Measurements from ENCODE around the gene AMH.

The AMH gene

DNA sequence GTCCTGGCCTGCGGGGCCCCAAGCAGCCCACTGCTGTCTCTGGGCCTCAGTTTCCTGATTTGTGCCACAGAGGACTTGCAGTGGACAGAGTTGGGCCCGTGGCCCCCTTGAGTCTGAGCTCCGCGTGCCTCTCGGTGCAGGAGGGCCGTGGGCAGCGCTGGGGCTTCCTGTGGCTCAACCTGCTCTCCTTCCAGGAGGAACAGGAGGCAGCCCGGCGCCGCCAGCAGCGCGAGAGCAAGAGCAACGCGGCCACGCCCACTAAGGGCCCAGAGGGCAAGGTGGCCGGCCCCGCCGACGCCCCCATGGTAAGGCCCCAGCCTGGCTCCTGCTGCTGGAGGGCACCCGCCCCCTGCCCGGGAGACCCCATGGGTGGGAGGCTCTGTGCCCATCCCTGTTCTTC is 38.9 kb upstream of the AMH start:
- Histone ChIP-seq H3K9me3 (ENCODE audit: control insufficient read depth, low read length) (no peaks in the 10 kb centered on the region), H3K4me1 (ENCODE audit: control insufficient read depth, insufficient read depth, low read length, poor library complexity, severe bottlenecking) (peaks cover 4% of the 10 kb centered on the region), H3K27ac (ENCODE audit: insufficient read depth, low read length, poor library complexity, severe bottlenecking) (no peak overlapping the region), H3K36me3 (ENCODE audit: control insufficient read depth, insufficient read depth, low read length) (peaks cover 42% of the 10 kb centered on the region), H3K27me3 (replicated peaks; ENCODE audit: control insufficient read depth, insufficient read depth, low read length, poor library complexity, severe bottlenecking) (no peaks in the 10 kb centered on the region), H3K4me3 (ENCODE audit: insufficient read depth, low read depth, low read length, poor library complexity, severe bottlenecking) (no peak overlapping the region)
- DNase-seq = no peak

DNA sequence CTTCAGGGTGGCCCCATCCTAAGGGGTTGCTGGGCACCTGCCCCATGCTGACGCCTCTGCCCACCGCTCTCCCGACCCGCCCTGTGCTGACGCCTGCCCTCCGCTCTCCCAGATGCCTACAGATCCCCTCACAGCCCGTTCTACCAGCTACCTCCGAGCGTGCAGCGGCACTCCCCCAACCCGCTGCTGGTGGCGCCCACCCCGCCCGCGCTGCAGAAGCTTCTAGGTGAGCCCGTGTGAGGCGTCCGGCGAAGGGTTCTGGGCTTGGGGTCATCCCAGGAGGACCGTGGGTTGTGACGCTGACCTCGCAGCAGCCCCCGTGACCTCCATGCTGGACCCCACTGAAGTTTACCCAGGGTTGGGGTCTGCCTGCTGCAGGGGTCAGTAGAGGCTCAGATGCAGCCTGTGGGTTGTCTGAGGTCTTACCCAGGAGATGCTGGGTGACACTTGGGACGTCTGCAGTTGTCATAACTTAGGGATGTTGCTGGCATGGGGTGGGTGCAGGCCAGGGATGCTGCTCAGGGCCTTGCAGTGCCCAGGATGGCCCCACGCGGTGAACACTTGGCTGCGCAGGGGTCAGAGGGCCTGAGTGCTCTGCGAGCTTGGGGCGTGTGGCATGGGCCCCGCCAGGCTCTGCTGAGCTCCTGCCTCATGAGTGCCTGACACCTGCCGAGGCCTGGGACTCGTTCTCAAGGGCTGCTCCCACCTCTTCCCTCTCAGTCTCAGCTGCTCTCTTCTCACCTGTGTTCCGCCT is 38.0 kb upstream of the AMH start:
- Histone ChIP-seq H3K27me3 (replicated peaks; ENCODE audit: control insufficient read depth, insufficient read depth, low read length, poor library complexity, severe bottlenecking) (no peaks in the 10 kb centered on the region), H3K9me3 (ENCODE audit: control insufficient read depth, low read length) (no peaks in the 10 kb centered on the region), H3K4me3 (ENCODE audit: insufficient read depth, low read depth, low read length, poor library complexity, severe bottlenecking) (no peak overlapping the region), H3K36me3 (ENCODE audit: control insufficient read depth, insufficient read depth, low read length) (peaks cover 42% of the 10 kb centered on the region), H3K27ac (ENCODE audit: insufficient read depth, low read length, poor library complexity, severe bottlenecking) (no peak overlapping the region), H3K4me1 (ENCODE audit: control insufficient read depth, insufficient read depth, low read length, poor library complexity, severe bottlenecking) (peaks cover 7% of the 10 kb centered on the region)
- no peak for DNase-seq

DNA sequence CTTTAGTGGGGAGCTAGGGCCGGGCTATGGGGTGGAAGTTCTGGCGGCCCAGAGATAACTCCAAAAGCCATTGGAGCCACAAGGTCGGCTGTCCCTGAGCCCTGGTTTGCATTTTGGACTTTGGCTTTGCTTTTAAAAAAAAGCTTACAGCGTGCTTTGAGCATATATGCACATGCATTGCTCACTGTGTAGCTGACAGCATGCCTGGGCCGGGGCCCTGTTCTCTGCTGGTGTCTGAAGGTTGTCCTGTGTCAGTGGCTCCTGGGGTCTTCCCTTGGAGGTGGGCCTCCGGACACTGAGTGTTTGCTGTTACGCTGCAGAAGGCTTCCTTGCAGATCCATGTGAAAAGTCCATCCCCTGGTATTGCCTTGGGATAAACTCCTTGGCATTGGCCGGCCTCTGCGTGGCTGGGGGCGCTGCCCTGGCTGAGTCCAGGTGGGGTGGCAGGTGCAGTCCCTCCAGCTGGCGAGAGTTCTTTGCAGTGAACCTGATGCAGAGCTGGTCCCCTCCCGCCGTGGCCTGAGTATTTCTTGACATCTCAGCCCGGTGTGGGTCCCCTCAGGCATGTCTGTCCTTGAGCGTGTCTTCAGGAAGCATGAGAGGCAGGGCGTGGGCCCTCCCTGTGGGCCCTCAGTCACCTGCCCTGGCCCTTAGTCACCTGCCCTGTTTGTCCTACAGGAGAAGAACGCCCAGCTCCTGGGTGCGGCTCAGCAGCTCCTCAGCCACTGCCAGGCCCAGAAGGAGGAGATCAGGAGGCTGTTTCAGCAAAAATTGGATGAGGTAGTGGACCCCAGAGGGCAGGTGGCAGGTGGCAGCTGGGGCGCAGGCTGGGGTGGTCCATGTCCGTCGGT is 36.0 kb upstream of the AMH start:
- H3K27ac ChIP-seq (ENCODE audit: insufficient read depth, low read length, poor library complexity, severe bottlenecking) = no peak overlapping the region
- no peaks in the 10 kb centered on the region for H3K9me3 ChIP-seq (ENCODE audit: control insufficient read depth, low read length)
- H3K27me3 ChIP-seq (replicated peaks; ENCODE audit: control insufficient read depth, insufficient read depth, low read length, poor library complexity, severe bottlenecking) = no peaks in the 10 kb centered on the region
- no peak overlapping the region for H3K4me3 ChIP-seq (ENCODE audit: insufficient read depth, low read depth, low read length, poor library complexity, severe bottlenecking)
- peaks cover 55% of the 10 kb centered on the region for H3K36me3 ChIP-seq (ENCODE audit: control insufficient read depth, insufficient read depth, low read length)
- no peak for DNase-seq
- H3K4me1 ChIP-seq (ENCODE audit: control insufficient read depth, insufficient read depth, low read length, poor library complexity, severe bottlenecking) = peaks cover 7% of the 10 kb centered on the region

DNA sequence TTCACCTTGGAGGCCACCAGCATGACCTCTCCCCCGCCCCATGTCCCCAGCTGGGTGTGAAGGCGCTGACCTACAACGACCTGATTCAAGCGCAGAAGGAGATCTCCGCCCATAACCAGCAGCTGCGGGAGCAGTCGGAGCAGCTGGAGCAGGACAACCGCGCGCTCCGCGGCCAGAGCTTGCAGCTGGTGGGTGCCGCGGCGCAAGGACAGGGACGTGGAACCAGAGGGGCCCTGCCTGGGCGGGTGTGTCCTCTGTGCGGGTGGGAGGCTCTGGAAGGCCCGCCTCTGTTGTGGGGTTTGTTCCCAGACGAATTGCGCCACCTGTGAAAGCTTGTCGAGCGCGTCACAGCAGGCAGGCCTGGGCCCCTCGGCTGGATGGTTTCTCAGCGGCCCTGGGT is 35.3 kb upstream of the AMH start:
- H3K4me1 ChIP-seq (ENCODE audit: control insufficient read depth, insufficient read depth, low read length, poor library complexity, severe bottlenecking) = peaks cover 7% of the 10 kb centered on the region
- no peak for DNase-seq
- H3K27me3 ChIP-seq (replicated peaks; ENCODE audit: control insufficient read depth, insufficient read depth, low read length, poor library complexity, severe bottlenecking) = no peaks in the 10 kb centered on the region
- no peaks in the 10 kb centered on the region for H3K9me3 ChIP-seq (ENCODE audit: control insufficient read depth, low read length)
- H3K27ac ChIP-seq (ENCODE audit: insufficient read depth, low read length, poor library complexity, severe bottlenecking) = no peak overlapping the region
- peaks cover 51% of the 10 kb centered on the region for H3K36me3 ChIP-seq (ENCODE audit: control insufficient read depth, insufficient read depth, low read length)
- no peak overlapping the region for H3K4me3 ChIP-seq (ENCODE audit: insufficient read depth, low read depth, low read length, poor library complexity, severe bottlenecking)

DNA sequence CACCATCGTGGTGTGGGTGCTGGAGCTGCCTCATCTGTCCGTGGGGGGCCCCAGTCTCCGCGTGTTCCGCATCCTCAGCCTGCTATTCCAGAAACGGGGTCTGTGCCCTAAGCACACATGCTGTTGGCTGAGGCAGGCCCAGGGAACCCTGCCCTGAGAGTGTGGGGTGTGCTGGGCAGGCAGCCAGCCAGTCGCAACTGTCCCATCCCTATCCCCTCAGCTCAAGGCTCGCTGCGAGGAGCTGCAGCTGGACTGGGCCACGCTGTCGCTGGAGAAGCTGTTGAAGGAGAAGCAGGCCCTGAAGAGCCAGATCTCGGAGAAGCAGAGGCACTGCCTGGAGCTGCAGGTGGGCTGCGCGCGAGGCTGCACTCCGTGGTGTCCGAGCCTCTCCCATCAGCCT is 34.9 kb upstream of the AMH start:
- H3K27me3 ChIP-seq (replicated peaks; ENCODE audit: control insufficient read depth, insufficient read depth, low read length, poor library complexity, severe bottlenecking) = no peaks in the 10 kb centered on the region
- no peak overlapping the region for H3K27ac ChIP-seq (ENCODE audit: insufficient read depth, low read length, poor library complexity, severe bottlenecking)

DNA sequence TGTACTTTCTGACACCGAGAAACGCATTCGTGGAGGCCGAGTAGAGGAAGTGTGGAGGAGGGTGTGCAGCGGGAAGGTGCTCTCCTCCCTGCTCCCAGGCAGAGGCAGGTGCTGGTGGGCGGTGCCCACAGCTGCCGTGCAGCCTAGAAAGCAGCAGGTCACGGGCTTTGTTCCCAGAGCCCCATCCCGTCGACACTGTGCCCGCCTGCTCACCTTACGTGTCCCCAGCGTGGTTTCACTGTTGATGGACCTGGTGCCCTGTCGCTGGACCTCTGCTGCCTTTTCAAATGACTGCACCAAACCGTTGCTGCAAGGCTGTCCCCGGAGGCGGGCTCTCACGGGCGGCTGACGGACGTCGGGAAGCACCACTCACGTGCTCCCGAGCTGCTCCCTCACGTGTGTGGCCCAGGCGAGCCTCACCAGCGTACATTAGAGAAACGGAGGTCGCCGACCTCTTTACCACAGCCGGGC is 33.8 kb upstream of the AMH start:
- Histone ChIP-seq H3K27ac (ENCODE audit: insufficient read depth, low read length, poor library complexity, severe bottlenecking) (no peak overlapping the region), H3K36me3 (ENCODE audit: control insufficient read depth, insufficient read depth, low read length) (peaks cover 57% of the 10 kb centered on the region), H3K4me3 (ENCODE audit: insufficient read depth, low read depth, low read length, poor library complexity, severe bottlenecking) (no peak overlapping the region), H3K9me3 (ENCODE audit: control insufficient read depth, low read length) (no peaks in the 10 kb centered on the region), H3K27me3 (replicated peaks; ENCODE audit: control insufficient read depth, insufficient read depth, low read length, poor library complexity, severe bottlenecking) (no peaks in the 10 kb centered on the region), H3K4me1 (ENCODE audit: control insufficient read depth, insufficient read depth, low read length, poor library complexity, severe bottlenecking) (peaks cover 7% of the 10 kb centered on the region)
- DNase-seq = peak in 1 of 3 donors; percentile 16

More for the DNA sequence above, 34.9 kb upstream of the AMH start:
- no peaks in the 10 kb centered on the region for H3K9me3 ChIP-seq (ENCODE audit: control insufficient read depth, low read length)
- H3K4me1 ChIP-seq (ENCODE audit: control insufficient read depth, insufficient read depth, low read length, poor library complexity, severe bottlenecking) = peaks cover 7% of the 10 kb centered on the region
- H3K36me3 ChIP-seq (ENCODE audit: control insufficient read depth, insufficient read depth, low read length) = peaks cover 53% of the 10 kb centered on the region
- DNase-seq = no peak
- H3K4me3 ChIP-seq (ENCODE audit: insufficient read depth, low read depth, low read length, poor library complexity, severe bottlenecking) = no peak overlapping the region

DNA sequence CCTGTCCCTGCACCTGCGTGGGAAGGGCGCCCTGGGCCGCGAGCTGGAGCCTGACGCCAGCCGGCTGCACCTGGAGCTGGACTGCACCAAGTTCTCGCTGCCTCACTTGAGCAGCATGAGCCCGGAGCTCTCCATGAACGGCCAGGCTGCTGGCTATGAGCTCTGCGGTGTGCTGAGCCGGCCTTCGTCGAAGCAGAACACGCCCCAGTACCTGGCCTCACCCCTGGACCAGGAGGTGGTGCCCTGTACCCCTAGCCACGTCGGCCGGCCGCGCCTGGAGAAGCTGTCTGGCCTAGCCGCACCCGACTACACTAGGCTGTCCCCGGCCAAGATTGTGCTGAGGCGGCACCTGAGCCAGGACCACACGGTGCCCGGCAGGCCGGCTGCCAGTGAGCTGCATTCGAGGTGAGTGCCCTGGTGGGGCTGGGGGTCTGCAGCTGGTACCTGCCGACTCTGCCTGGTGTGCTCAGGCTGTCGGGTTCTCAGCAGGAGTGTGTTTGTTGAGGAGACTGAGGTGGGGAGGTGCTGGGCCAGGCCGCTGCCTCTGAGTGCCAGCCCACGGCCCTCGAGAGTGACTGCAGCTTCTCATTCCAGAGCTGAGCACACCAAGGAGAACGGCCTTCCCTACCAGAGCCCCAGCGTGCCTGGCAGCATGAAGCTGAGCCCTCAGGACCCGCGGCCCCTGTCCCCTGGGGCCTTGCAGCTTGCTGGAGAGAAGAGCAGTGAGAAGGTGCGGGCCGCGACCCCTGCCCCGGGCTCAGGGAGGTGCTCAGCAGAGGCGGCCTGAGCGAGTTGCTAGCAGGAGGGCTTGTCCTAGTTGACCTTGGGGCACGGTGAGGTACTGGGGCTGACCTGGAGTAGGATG is 32.5 kb upstream of the AMH start:
- DNase-seq = no peak
- H3K4me1 ChIP-seq (ENCODE audit: control insufficient read depth, insufficient read depth, low read length, poor library complexity, severe bottlenecking) = peaks cover 7% of the 10 kb centered on the region
- H3K4me3 ChIP-seq (ENCODE audit: insufficient read depth, low read depth, low read length, poor library complexity, severe bottlenecking) = no peak overlapping the region
- no peak overlapping the region for H3K27ac ChIP-seq (ENCODE audit: insufficient read depth, low read length, poor library complexity, severe bottlenecking)
- H3K36me3 ChIP-seq (ENCODE audit: control insufficient read depth, insufficient read depth, low read length) = peaks cover 49% of the 10 kb centered on the region
- H3K27me3 ChIP-seq (replicated peaks; ENCODE audit: control insufficient read depth, insufficient read depth, low read length, poor library complexity, severe bottlenecking) = no peaks in the 10 kb centered on the region
- H3K9me3 ChIP-seq (ENCODE audit: control insufficient read depth, low read length) = no peaks in the 10 kb centered on the region

DNA sequence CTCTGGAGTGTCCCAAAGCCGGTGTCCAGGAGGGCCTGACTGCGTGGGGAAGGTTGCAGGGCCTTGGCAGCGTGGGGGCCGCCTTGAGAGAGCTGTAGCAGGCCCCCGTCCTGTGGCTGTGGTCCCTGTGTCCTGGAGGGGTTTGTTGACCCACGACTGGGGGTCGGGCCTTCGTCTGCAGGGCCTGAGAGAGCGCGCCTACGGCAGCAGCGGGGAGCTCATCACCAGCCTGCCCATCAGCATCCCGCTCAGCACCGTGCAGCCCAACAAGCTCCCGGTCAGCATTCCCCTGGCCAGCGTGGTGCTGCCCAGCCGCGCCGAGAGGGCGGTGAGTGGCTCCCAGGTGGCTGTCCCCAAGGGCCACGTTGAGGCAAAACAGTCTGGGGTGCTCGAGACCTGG is 31.5 kb upstream of the AMH start:
- Histone ChIP-seq H3K9me3 (ENCODE audit: control insufficient read depth, low read length) (no peaks in the 10 kb centered on the region), H3K27me3 (replicated peaks; ENCODE audit: control insufficient read depth, insufficient read depth, low read length, poor library complexity, severe bottlenecking) (no peaks in the 10 kb centered on the region), H3K27ac (ENCODE audit: insufficient read depth, low read length, poor library complexity, severe bottlenecking) (no peak overlapping the region), H3K4me3 (ENCODE audit: insufficient read depth, low read depth, low read length, poor library complexity, severe bottlenecking) (no peak overlapping the region), H3K4me1 (ENCODE audit: control insufficient read depth, insufficient read depth, low read length, poor library complexity, severe bottlenecking) (peaks cover 7% of the 10 kb centered on the region), H3K36me3 (ENCODE audit: control insufficient read depth, insufficient read depth, low read length) (peaks cover 47% of the 10 kb centered on the region)
- no peak for DNase-seq

DNA sequence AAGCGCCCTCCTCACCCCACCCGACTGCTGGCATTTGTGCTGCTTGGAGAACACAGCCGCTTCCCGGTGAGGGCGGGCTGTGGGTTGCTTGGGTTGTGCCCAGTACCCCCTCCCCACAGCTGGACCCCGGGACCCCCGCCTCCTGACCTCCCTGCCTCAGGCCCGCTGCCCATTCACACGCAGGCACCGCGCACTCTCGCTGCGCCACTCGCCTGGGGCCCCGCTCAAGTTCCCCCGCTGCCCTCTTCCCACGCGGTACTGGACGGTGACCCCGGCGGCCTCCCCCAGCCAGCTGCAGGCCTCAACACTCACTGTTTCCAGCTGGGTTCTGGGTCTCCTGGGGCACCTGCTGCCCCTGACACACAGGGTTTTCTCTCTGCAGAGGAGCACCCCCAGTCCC is 29.4 kb upstream of the AMH start:
- Histone ChIP-seq H3K4me3 (ENCODE audit: insufficient read depth, low read depth, low read length, poor library complexity, severe bottlenecking) (no peak overlapping the region), H3K27ac (ENCODE audit: insufficient read depth, low read length, poor library complexity, severe bottlenecking) (no peak overlapping the region), H3K27me3 (replicated peaks; ENCODE audit: control insufficient read depth, insufficient read depth, low read length, poor library complexity, severe bottlenecking) (no peaks in the 10 kb centered on the region), H3K4me1 (ENCODE audit: control insufficient read depth, insufficient read depth, low read length, poor library complexity, severe bottlenecking) (peaks cover 7% of the 10 kb centered on the region), H3K36me3 (ENCODE audit: control insufficient read depth, insufficient read depth, low read length) (peaks cover 29% of the 10 kb centered on the region), H3K9me3 (ENCODE audit: control insufficient read depth, low read length) (no peaks in the 10 kb centered on the region)
- no peak for DNase-seq
